ENCODE data around the gene ABTB2.

ABTB2 gene

GRCh38 chr11:34214961-34215805 is 142.6 kb downstream of the ABTB2 start:
- DNase-seq (ENCODE audit: low read depth, low spot score), result no peak

DNA sequence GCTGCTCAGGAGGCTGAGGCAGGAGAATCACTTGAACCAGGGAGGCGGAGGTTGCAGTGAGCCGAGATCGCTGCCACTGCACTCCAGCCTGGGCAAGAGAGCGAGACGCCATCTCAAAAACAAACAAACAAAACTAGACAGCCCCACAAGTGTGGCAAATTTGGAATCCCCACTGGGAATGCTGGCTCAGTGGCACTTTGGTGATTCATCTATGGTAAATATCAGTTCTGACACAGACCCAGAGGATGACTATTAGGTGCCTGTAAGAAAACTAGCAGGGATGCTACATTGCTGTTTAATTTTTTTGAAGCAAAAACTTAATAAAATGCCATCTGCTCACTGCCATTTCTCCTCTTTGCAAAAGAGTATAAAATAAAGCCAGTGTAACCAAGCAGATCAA is 144.4 kb downstream of the ABTB2 start:
- DNase-seq (ENCODE audit: low read depth, low spot score), result no peak

DNA sequence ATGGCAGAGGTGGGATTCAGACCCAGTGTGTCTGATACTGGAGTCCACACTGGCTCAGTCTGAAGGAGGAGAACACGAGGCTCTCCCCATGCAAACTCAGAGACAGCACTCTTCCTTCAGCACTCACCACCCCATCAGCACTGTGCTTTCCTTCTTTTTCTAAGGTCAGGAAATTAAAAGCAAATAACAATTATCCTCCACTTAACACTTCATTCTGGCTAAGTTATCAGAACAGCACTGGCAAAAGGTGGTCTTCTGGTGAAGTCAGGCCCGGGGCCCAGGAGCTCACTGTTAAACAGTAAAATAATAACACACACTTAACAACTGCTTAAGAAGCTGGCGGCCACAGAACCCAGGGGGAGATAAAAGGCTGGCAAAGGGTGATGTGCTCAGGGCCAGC is 145.2 kb downstream of the ABTB2 start:
- DNase-seq (ENCODE audit: low read depth, low spot score), result no peak

DNA sequence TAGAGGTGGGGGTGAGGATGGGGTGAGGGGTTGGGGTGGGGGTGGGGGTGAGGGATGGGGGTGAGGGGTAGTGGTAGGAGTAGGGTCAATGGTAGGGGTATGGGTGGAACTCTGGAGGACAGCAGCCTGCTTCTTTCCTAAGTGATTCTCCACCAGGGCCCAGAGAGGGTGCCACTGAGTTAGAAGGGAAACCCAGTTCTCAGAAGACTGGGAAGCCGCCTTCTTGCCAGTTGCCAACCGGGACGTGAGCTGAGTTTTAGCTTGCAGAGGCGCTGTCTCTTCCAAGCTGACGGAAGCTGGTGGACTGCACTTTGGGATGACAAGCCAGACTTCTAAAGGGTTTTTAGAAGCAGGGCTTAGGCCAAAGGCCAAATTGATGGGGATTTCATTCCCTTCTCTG is 148.0 kb downstream of the ABTB2 start:
- no peak for DNase-seq (ENCODE audit: low read depth, low spot score)

DNA sequence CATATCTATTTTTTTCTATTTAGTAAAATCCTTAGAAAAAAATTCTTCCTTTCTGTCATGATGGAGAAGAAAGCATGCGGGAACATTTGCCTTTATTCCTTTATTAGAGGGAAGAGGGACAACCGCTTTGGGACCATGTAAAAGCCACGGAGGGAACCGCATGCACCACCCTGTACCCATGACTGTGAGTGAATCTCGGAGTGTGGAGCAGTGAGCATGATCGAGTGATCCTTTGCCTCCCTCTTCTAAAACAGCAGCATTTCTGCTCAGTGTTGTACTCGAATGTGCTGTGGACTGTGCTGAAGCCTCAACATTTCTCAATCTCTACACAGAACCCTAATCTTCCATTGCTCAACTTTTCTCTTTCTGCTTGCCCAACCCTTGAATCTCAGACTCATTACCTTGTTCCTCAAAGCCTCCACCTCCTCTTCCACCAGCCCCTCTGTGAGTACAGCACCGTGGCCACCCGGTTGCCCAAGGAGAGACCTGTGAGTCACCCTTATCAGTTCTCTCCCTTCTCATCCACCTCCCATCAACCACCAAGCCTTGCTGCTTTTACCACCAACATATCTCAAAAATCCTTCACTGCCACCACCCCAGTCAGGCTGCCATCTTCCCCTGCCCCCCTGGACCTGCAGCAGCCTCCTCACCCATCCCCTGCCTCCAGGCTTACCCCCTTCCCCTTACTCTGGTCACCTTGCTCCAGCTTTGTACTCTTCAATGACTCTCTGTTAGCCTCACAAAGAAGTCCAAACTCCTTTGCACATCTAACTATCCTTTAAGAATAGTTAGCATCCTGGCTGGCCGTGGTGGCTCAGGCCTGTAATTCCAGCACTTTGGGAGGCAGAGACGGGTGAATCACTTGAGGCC is 149.3 kb downstream of the ABTB2 start:
- DNase-seq (ENCODE audit: low read depth, low spot score), result no peak

DNA sequence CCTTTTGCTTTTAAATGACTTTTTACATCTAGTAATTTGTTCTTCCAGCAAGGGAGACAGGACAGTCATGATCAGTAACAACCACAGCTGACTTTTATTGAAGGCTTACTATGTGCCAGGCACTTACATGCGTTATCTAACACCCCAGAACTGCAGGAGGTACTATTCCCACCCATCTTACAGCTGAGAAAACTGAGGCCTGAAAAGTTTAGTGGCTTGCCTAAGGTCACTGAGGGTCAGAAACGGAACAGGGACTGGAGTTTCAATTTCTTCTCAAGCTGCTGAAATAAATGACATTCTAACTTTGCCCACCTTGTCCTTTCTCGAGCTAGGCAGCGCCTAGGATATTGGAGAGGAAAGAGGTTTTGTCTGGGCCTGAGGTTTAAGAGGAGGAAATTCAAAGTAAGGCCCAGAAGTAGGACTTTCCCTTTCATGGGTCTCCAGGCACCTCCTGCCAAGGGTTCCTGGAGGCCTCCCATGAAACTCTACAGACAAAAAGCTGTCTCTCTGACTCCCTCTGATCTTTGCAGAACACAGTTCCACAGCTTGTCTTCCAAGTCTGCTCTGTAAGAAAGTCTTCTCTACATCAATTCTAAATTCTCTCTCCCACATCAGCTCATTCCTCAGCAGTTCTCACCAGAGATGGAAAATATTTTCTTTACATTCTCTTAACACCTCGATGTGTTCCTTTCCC is 150.2 kb downstream of the ABTB2 start:
- no peak for DNase-seq (ENCODE audit: low read depth, low spot score)

- DNase-seq (ENCODE audit: low read depth, low spot score), result no peak
Observed at GRCh38 chr11:34206407-34207300, 151.2 kb downstream of the ABTB2 start.

- DNase-seq (ENCODE audit: low read depth, low spot score), result no peak
Observed at GRCh38 chr11:34205326-34206035, 152.3 kb downstream of the ABTB2 start.

DNA sequence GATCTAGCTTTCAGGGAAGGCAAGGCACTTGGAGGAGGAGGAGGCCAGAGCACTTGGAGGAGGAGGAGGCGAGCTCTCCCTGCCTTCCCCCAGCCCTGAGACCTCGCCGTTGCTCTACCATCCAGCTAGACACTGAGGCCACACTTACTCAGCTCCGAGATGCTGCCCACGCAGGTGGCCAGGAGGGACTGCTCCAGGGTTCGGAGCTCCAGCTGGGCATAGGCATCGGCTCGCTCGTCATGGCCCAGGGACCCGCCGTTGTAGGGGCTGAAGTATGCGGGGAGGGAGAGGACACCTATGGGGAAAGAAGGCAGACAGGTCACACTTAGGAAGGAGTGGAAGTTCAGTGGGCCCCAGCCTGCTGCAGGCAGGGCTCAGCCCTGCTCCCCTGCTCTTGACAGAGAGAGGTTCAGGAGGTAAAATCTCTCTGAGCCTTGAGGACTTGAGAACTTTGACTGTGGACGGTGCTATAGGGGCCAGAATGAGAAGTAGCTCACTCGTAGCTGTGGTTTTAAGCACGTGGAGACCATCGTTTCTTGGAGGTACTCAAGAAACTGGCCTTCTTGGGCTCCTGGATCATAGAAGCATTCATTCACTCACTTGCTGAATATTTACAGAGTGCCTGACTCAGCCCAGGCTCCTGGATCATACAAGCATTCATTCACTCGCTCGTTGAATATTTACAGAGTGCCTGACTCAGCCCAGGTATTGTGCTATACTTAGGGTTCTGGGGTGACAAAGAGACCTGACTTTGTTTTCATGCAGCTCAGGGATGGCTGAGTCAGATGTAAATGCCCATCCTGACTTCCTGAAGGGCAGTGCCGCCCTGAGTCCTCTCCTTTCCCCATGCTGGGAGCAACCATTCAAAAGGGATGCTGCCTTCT is 153.2 kb downstream of the ABTB2 start:
- no peak for DNase-seq (ENCODE audit: low read depth, low spot score)

- DNase-seq (ENCODE audit: low read depth, low spot score), result no peak
Observed at GRCh38 chr11:34203377-34203871, 154.4 kb downstream of the ABTB2 start.

- no peak for DNase-seq (ENCODE audit: low read depth, low spot score)
Observed at GRCh38 chr11:34201129-34201528, 156.7 kb downstream of the ABTB2 start.

DNA sequence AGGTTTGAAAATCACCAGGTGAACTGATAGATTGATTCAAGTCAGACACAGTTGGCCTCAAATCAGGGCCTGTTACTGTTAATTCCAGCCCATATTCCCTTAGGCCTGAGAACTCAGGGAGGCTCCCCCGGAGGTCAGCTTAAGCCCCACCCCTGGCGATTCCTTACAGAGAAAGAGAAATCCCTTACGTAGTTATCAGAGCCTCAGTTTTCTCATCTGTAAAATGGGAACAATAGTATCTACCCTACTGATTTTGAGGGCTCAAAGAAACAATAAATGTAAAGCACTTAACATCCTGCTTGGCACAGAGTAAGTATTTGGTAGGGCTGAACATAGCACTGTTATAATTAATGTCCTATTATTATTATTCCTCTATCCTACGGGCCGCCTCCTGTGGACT is 158.3 kb downstream of the ABTB2 start:
- no peak for DNase-seq (ENCODE audit: low read depth, low spot score)

GRCh38 chr11:34198523-34198922 is 159.3 kb downstream of the ABTB2 start:
- DNase-seq (ENCODE audit: low read depth, low spot score), result no peak

DNA sequence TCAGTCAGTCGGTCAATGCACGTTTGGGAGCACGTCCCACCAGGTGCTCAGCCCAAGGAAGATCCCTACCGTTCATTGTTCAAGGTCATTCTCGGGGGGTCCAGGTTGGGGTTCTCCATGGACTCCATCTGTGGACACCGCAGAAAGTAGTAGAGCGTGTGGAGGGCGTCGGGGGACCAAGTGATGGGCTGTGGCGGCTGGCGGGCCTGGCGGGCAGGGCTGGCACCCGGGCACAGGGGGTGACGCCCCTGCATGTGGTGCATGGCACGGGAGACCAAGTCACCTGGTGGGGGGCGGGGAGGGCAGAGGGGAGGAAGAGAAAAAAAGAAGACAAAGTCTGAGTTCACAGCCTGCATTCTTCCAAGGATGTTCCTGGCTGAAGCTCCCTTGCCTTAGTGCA is 160.6 kb downstream of the ABTB2 start:
- no peak for DNase-seq (ENCODE audit: low read depth, low spot score)

DNA sequence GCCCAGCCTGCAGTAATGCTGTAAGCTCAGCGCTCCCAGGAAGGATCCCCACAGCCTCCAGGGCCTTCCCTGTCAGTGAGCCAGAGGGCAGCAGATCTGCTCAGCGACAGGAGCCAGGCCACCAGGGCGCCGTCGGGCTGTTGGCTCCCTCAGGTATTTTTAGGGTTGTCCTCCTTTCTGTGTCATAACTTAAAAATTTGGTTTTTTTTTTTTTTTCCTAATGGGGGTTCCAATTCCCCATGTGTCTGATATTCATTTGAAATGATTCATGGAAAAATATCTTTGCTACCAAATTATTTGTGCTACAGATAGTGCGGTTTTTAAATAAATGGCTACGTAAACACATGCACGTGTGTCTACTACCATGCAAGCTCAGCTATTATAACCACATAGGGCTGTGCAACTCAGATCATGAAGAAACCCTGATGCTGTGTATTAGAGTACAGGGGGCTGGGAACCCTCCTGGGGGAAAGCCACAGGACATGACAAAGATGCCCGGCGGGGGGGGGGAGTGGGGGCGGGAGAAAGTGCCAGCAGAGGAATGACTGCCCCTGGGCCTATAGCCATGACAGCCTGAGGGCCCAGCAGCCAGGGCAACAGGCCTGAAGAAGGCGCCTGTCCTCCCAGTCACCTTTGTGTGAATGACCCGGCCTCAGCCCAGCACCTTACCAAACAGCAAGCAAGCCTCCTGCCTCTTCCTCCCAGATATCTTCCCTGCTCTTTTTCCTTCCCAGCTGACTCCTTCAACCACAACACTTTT is 163.1 kb downstream of the ABTB2 start:
- no peak for DNase-seq (ENCODE audit: low read depth, low spot score)

GRCh38 chr11:34192481-34193401 is 165.1 kb downstream of the ABTB2 start:
- peak; percentile 88 for DNase-seq (ENCODE audit: low read depth, low spot score)

- DNase-seq (ENCODE audit: low read depth, low spot score), result no peak
Observed at GRCh38 chr11:34191578-34191977, 166.2 kb downstream of the ABTB2 start.

Measured in smooth muscle cell of the brain vasculature (primary cell).